Measurements from ENCODE around the gene JMJD6.
"Not testable (repeated sequence)": the region's sequence is repeated elsewhere in the genome, so short reads cannot be mapped to it uniquely, and the experiment has no call there.

Gene JMJD6

DNA sequence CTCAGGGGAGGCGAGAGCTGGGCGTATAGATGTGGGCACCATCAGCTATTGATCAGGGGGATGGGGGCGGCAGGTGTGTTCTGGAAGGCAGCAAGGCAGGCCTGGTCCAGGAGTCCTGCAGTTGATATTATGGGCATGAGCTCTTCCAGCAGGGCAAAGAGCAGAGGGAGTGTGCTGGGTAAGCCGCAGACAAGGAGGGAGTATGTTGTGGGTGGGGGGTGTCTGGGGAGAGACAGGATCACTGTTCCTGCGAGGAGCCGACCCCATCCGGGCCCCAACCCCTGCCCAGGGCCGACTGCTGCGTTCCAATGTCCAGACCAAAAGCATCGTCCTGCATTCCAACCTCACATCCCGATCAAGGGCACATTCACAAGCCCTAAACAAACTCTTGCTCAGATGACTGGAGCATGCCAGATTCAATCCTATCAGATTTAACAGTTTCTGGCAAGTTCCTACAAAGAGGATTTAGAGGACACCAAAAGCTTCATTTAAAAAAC is 24.9 kb downstream of the JMJD6 start:
- no peaks in the 10 kb centered on the region for H3K36me3 ChIP-seq (ENCODE audit: insufficient read depth, low read length)
- H3K9me3 ChIP-seq (ENCODE audit: control insufficient read depth, insufficient read depth, low read length): no peaks in the 10 kb centered on the region
- H3K9ac ChIP-seq (ENCODE audit: low read depth, low read length): no peak overlapping the region
- H3K4me1 ChIP-seq (ENCODE audit: insufficient read depth, low read length): peaks cover 30% of the 10 kb centered on the region; the same call in 1 of the 2 replicates

DNA sequence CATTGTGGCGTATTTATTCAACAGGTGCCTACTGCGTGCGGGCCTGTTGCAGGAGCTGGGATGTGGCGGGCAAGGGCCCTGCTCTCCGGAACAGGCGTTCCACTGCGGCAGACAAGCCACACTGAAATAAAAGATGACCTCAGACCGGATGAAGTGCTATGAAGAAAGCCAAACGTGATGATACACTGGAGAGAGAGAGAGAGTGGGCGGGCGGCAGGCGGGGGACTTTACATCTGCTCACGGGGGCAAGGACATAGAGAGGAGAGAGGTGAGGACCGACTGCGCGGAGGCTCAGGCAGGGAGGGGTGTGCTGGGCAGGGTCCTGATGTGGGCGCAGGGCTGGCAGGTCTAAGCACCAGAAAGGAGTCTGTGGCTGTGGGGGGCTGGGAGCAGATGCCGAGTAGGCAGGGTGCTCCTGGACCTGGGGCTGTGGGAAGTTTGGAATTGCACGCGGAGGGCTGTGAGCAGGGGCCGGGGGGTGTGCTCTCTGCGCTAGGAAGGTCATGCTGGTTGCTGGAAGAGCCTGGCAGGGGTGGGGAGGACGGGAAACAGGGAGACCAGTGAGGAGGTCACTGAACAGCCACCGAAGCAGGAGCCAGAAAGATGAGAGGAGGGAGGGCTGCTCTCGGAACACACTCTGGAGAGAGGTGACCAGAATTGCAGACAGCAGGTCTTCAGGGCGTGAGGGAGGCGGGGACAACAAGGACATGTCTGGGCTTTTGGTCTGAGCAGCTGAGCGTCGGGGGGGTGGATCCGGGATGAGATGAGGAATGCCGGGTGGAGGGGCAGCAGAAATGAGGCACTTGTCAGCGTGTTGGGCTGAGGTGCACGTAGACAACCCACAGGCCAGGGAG is 25.6 kb downstream of the JMJD6 start:
- Histone ChIP-seq H3K9ac (ENCODE audit: low read depth, low read length) (peak overlapping the region; percentile 11; the same call in 1 of the 2 replicates), H3K36me3 (ENCODE audit: insufficient read depth, low read length) (no peaks in the 10 kb centered on the region), H3K9me3 (ENCODE audit: control insufficient read depth, insufficient read depth, low read length) (no peaks in the 10 kb centered on the region), H3K4me1 (ENCODE audit: insufficient read depth, low read length) (peaks cover 30% of the 10 kb centered on the region; the same call in 1 of the 2 replicates)

DNA sequence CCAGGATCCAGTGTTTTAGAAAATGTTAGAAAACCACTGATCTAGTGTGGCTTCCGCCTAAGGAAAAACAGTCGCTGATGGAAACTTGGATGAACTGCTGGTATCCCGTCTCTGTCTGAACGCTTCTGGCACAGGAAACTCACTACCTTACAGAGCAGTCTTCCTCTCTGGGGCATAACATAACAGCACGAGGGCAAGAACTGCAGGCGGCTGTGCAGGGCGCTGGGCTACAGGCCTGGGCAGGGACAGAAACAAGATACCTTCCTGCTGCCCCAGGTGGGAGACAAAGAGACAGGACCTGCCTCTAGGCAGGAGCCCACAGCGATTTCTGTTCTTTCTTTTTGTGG is 26.2 kb downstream of the JMJD6 start:
- Histone ChIP-seq H3K36me3 (ENCODE audit: insufficient read depth, low read length) (no peaks in the 10 kb centered on the region), H3K4me1 (ENCODE audit: insufficient read depth, low read length) (peaks cover 30% of the 10 kb centered on the region; the same call in 1 of the 2 replicates), H3K9me3 (ENCODE audit: control insufficient read depth, insufficient read depth, low read length) (no peaks in the 10 kb centered on the region), H3K9ac (ENCODE audit: low read depth, low read length) (no peak overlapping the region)

GRCh38 chr17:76698466-76698977 is 27.9 kb downstream of the JMJD6 start:
- H3K36me3 ChIP-seq (ENCODE audit: insufficient read depth, low read length); H3K9ac ChIP-seq (ENCODE audit: low read depth, low read length); H3K9me3 ChIP-seq (ENCODE audit: control insufficient read depth, insufficient read depth, low read length): not testable (repeated sequence)
- peaks cover 30% of the 10 kb centered on the region; the same call in 1 of the 2 replicates for H3K4me1 ChIP-seq (ENCODE audit: insufficient read depth, low read length)

GRCh38 chr17:76697702-76698465 is 28.5 kb downstream of the JMJD6 start:
- Histone ChIP-seq H3K9me3 (ENCODE audit: control insufficient read depth, insufficient read depth, low read length) (no peaks in the 10 kb centered on the region), H3K36me3 (ENCODE audit: insufficient read depth, low read length) (no peaks in the 10 kb centered on the region), H3K4me1 (ENCODE audit: insufficient read depth, low read length) (peaks cover 30% of the 10 kb centered on the region; the same call in 1 of the 2 replicates), H3K9ac (ENCODE audit: low read depth, low read length) (no peak overlapping the region)

DNA sequence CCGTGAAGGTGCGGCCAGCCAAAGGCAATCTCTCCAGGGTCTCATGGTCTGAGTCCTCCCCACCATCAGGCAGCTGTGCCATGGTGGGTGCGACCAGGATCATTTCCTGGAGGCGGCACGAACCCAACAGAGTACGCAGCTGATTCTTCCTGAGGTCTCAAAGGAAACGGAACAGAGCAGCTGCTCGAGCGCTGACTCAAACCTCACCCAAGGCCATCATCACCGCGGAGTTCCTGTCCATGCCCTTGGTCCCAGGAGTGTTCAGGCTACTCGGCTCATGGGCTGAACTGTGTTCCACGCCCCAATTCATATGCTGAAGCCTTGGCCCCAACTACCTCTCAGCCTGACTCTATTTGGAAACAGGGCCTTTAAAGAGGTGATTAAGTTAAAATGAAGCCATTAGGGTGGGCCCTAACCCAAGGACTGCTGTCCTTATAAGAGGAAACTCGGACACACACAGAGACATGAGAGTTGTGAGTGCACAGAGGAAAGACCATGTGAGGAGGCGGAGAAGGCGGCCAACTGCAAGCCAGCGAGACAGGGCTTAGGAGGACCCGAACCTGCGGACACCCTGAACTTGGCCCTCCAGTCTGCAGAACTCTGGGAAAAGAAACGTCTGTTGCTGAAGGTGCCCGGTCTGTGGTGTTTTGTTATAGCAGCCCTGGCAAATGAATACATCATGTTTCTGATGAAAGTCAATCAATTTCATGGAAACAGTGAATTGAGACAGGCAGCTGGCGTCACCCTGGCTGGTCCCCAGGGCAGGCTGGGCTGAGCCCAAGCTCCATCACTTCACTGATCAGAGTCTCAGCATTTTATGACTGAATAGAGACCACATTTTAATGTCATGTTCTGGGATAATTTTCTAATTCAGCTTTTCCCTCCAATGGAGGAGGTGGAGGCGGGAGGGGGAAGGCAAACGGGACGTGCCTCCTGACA is 29.4 kb downstream of the JMJD6 start:
- Histone ChIP-seq H3K9me3 (ENCODE audit: control insufficient read depth, insufficient read depth, low read length) (no peaks in the 10 kb centered on the region), H3K36me3 (ENCODE audit: insufficient read depth, low read length) (no peaks in the 10 kb centered on the region), H3K4me1 (ENCODE audit: insufficient read depth, low read length) (peaks cover 30% of the 10 kb centered on the region; the same call in 1 of the 2 replicates), H3K9ac (ENCODE audit: low read depth, low read length) (no peak overlapping the region)

DNA sequence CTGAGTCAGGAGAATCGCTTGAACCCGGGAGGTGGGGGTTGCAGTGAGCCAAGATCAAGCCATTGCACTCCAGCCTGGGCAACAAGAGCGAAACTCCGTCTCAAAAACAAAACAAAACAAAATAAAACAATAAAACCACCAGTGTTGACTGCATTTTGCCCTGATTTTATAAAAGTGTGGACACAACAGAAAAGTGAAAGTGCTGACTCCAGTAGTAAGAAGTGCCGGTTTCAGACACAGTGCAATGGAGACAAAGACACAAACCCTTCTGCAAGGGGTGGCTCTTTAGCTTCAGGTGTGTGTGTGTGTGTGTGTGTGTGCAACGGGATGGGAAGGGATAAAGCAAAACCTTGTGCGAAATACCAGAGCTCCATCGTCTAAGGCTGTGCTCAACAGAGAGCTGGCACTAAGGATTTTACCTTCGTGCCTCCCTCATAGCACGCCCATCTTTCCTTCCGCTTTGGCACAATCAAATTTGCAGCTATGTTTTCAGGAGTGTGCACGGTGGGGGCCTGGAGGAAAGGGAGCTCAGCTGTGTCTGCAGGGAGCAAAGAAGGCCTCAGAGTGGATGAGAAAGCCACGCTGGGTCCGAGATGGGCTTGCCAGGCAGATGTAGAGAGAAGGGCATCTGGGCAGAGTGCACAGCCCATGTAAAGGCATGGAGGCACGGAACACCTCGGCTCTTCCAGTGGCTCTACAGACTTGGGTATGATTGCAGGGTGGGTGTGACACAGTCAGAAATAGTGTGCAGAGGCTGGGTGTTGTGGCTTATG is 31.2 kb downstream of the JMJD6 start:
- no peaks in the 10 kb centered on the region for H3K9me3 ChIP-seq (ENCODE audit: control insufficient read depth, insufficient read depth, low read length)
- H3K4me1 ChIP-seq (ENCODE audit: insufficient read depth, low read length): peaks cover 12% of the 10 kb centered on the region; the same call in 1 of the 2 replicates
- H3K9ac ChIP-seq (ENCODE audit: low read depth, low read length): no peak overlapping the region
- no peaks in the 10 kb centered on the region for H3K36me3 ChIP-seq (ENCODE audit: insufficient read depth, low read length)

- H3K36me3 ChIP-seq (ENCODE audit: insufficient read depth, low read length): no peaks in the 10 kb centered on the region
- no peaks in the 10 kb centered on the region for H3K9me3 ChIP-seq (ENCODE audit: control insufficient read depth, insufficient read depth, low read length)
- no peak overlapping the region for H3K9ac ChIP-seq (ENCODE audit: low read depth, low read length)
- no peaks in the 10 kb centered on the region; the same call in 1 of the 2 replicates for H3K4me1 ChIP-seq (ENCODE audit: insufficient read depth, low read length)
These were observed 34.8 kb downstream of the JMJD6 start for GRCh38 chr17:76691379-76692191.

- no peaks in the 10 kb centered on the region; the same call in 1 of the 2 replicates for H3K4me1 ChIP-seq (ENCODE audit: insufficient read depth, low read length)
- no peaks in the 10 kb centered on the region for H3K9me3 ChIP-seq (ENCODE audit: control insufficient read depth, insufficient read depth, low read length)
- no peak overlapping the region for H3K9ac ChIP-seq (ENCODE audit: low read depth, low read length)
- H3K36me3 ChIP-seq (ENCODE audit: insufficient read depth, low read length): no peaks in the 10 kb centered on the region
These were observed 35.7 kb downstream of the JMJD6 start for GRCh38 chr17:76690596-76691280.

DNA sequence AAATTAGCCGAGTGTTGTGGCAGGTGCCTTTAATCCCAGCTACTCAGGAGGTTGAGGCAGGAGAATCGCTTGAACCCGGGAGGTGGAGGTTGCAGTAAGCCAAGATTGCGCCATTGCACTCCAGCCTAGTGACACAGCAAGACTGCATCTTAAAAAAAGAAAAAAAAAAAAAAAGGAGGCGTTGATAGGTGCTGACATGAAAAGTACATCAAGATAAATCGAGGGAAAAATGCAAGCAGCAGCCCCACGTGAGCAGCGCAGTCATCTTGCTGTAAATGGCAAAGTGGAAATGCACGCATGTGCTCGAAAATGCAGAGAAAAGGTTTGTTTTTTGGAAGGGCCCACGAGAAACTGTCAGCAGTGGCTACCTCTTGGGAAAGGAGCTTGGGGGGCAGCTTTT is 36.5 kb downstream of the JMJD6 start:
- H3K4me1 ChIP-seq (ENCODE audit: insufficient read depth, low read length): no peaks in the 10 kb centered on the region; the same call in 1 of the 2 replicates
- no peak overlapping the region for H3K9ac ChIP-seq (ENCODE audit: low read depth, low read length)
- no peaks in the 10 kb centered on the region for H3K9me3 ChIP-seq (ENCODE audit: control insufficient read depth, insufficient read depth, low read length)
- no peaks in the 10 kb centered on the region for H3K36me3 ChIP-seq (ENCODE audit: insufficient read depth, low read length)

DNA sequence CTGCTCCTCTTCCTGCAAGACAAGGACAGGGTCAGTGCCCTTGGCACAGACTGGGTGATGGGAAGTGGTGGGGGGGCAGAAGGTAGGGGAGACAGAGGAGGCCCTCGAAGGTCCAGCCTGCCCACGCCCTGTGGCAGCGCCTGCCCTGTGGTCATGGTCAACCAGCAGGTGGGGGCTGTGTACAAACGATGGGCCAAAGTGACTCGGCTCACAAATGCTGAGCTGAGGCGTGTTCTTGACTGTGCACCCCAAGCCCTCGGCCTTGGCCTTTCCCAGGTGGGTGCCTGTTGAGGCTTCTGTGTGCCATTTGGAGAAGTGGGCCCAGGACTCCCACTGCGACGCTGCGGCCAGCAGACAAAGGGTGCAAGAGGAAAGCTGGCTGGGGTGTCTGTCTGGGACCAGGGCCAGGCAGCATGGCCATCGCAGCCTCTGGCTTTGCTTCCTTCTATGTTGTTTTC is 38.2 kb downstream of the JMJD6 start:
- no peak overlapping the region for H3K9ac ChIP-seq (ENCODE audit: low read depth, low read length)
- H3K36me3 ChIP-seq (ENCODE audit: insufficient read depth, low read length): no peaks in the 10 kb centered on the region
- H3K4me1 ChIP-seq (ENCODE audit: insufficient read depth, low read length): peaks cover 5% of the 10 kb centered on the region
- H3K9me3 ChIP-seq (ENCODE audit: control insufficient read depth, insufficient read depth, low read length): no peaks in the 10 kb centered on the region

Data from ES-I3 (cell line).